Chondrocyte (in vitro differentiated cells): ENCODE measurements around the gene TPM1. TPM values are rescaled to one million over a fixed set of nuclear protein-coding genes. Genes with fewer than 3 reads are reported as not detected.
"Not testable (repeated sequence)": the region's sequence is repeated elsewhere in the genome, so short reads cannot be mapped to it uniquely, and the experiment has no call there.

Experiments used
- DNase-seq: peaks from one replicate; pipeline ENCODE4 v3.0.0; 2021; ENCODE audit warnings: mixed read lengths, low spot score
- H3K27ac Mint-ChIP-seq: one replicate; pipeline ENCODE4 v1.8.0; 2021; ENCODE audit warnings: mild to moderate bottlenecking, moderate library complexity, mixed read lengths; ENCODE audit not compliant: unreplicated experiment
- H3K27me3 Mint-ChIP-seq: 2 replicates; pipeline ENCODE4 v1.8.0; 2021; ENCODE audit warnings: low read depth, mixed read lengths
- H3K36me3 Mint-ChIP-seq: 2 replicates; pipeline ENCODE4 v1.8.0; 2021; ENCODE audit warnings: low read depth, mixed read lengths
- H3K4me1 Mint-ChIP-seq: 2 replicates; pipeline ENCODE4 v1.8.0; 2021; ENCODE audit warnings: low read depth, mild to moderate bottlenecking, mixed read lengths
- H3K4me3 Mint-ChIP-seq: one replicate; pipeline ENCODE4 v1.8.0; 2021; ENCODE audit warnings: mild to moderate bottlenecking, moderate library complexity, mixed read lengths; ENCODE audit not compliant: unreplicated experiment
- H3K9me3 Mint-ChIP-seq: 2 replicates; pipeline ENCODE4 v1.8.0; 2021; ENCODE audit warnings: low read depth, mixed read lengths
- CTCF ChIP-seq: fragments of 200-600 bp; sonication (generic); IDR thresholded peaks from 2 replicates; pipeline ENCODE4 v1.5.0; 2021; ENCODE audit warnings: antibody characterized with exemption, mild to moderate bottlenecking, moderate library complexity
- total RNA-seq: library from RNA; stranded (reverse); gene quantifications from 3 replicates; pipeline ENCODE4 v1.2.1, GENCODE V29; 2021

TPM1 gene
- total RNA-seq, 1 donor from 2014 or later: 2,332 TPM

GRCh38 chr15:63096178-63096577 lies 53.6 kb downstream of the TPM1 start:
- no peak overlapping the region for H3K27ac Mint-ChIP-seq
- DNase-seq: no peak
- H3K27me3 Mint-ChIP-seq: no peaks in the 10 kb centered on the region

GRCh38 chr15:63098901-63099300 lies 56.4 kb downstream of the TPM1 start:
- DNase-seq, H3K27me3 Mint-ChIP-seq, H3K27ac Mint-ChIP-seq, H3K9me3 Mint-ChIP-seq, H3K36me3 Mint-ChIP-seq, H3K4me3 Mint-ChIP-seq: not testable (repeated sequence)
- peaks cover 19% of the 10 kb centered on the region for H3K4me1 Mint-ChIP-seq

More at GRCh38 chr15:63096178-63096577, 53.6 kb downstream of the TPM1 start:
- H3K4me1 Mint-ChIP-seq: peaks cover 27% of the 10 kb centered on the region
- no peaks in the 10 kb centered on the region for H3K9me3 Mint-ChIP-seq
- TF ChIP-seq CTCF: no peak
- no peaks in the 10 kb centered on the region for H3K36me3 Mint-ChIP-seq
- no peak overlapping the region for H3K4me3 Mint-ChIP-seq

- peaks cover 17% of the 10 kb centered on the region for H3K4me1 Mint-ChIP-seq
- not testable (repeated sequence) for H3K27me3 Mint-ChIP-seq, H3K36me3 Mint-ChIP-seq
These were observed 57.0 kb downstream of the TPM1 start for GRCh38 chr15:63099581-63099980.

GRCh38 chr15:63103416-63103815 lies 60.9 kb downstream of the TPM1 start:
- no peaks in the 10 kb centered on the region for H3K36me3 Mint-ChIP-seq
- H3K27me3 Mint-ChIP-seq: no peaks in the 10 kb centered on the region
- no peak overlapping the region for H3K27ac Mint-ChIP-seq
- peaks cover 25% of the 10 kb centered on the region for H3K4me1 Mint-ChIP-seq
- H3K4me3 Mint-ChIP-seq: no peak overlapping the region
- no peak for DNase-seq
- peaks cover 4% of the 10 kb centered on the region for H3K9me3 Mint-ChIP-seq
- no peak for TF ChIP-seq CTCF

More at GRCh38 chr15:63099581-63099980, 57.0 kb downstream of the TPM1 start:
- not testable (repeated sequence) for H3K4me3 Mint-ChIP-seq, H3K27ac Mint-ChIP-seq, H3K9me3 Mint-ChIP-seq, DNase-seq

GRCh38 chr15:63104727-63105126 lies 62.2 kb downstream of the TPM1 start:
- Mint-ChIP-seq H3K9me3 (peaks cover 4% of the 10 kb centered on the region), H3K27me3 (no peaks in the 10 kb centered on the region), H3K36me3 (no peaks in the 10 kb centered on the region), H3K4me1 (peaks cover 33% of the 10 kb centered on the region), H3K27ac (peak overlapping the region; percentile 62), H3K4me3 (no peak overlapping the region)
- no peak for DNase-seq
- TF ChIP-seq CTCF: no peak

- H3K9me3 Mint-ChIP-seq, H3K4me3 Mint-ChIP-seq, H3K27ac Mint-ChIP-seq, H3K36me3 Mint-ChIP-seq, DNase-seq, H3K27me3 Mint-ChIP-seq: not testable (repeated sequence)
- peaks cover 33% of the 10 kb centered on the region for H3K4me1 Mint-ChIP-seq
These were observed 62.8 kb downstream of the TPM1 start for GRCh38 chr15:63105354-63105753.

GRCh38 chr15:63107895-63108546 lies 65.5 kb downstream of the TPM1 start:
- H3K4me1 Mint-ChIP-seq: peaks cover 39% of the 10 kb centered on the region
- DNase-seq: no peak

More at GRCh38 chr15:63107895-63108546, 65.5 kb downstream of the TPM1 start:
- H3K27me3 Mint-ChIP-seq: no peaks in the 10 kb centered on the region
- TF ChIP-seq CTCF: no peak
- peak overlapping the region; percentile 98 for H3K27ac Mint-ChIP-seq
- peak overlapping the region; percentile 19 for H3K4me3 Mint-ChIP-seq
- peaks cover 4% of the 10 kb centered on the region for H3K9me3 Mint-ChIP-seq
- H3K36me3 Mint-ChIP-seq: no peaks in the 10 kb centered on the region
